IMR-90 (cell line): ENCODE results near the gene BBS12. TPM values are rescaled to one million over a fixed set of nuclear protein-coding genes. Genes with fewer than 3 reads are reported as not detected.

ENCODE experiments used
- ATAC-seq: fragments of 200-7000 bp; cut with Tn5 transposase; 2 replicates; pipeline ENCODE4 v1.9.1; 2020; ENCODE audit warnings: low read depth, mild to moderate bottlenecking, moderate library complexity
- BruUV-seq: library from RNA; stranded (reverse); fragments of 400-500 nt; replicated peaks from 2 replicates; lab custom pipeline; 2021; lab: Mats Ljungman, UMichigan
- CTCF ChIA-PET: fragments of 300-600 bp; formaldehyde crosslinking; extraction: SDS; loops from one replicate; lab custom pipeline; 2021; ENCODE audit warnings: antibody characterized with exemption; lab: Yijun Ruan, JAX
- POLR2A ChIA-PET: fragments of 300-600 bp; sonication (Branson Sonifier 250); formaldehyde crosslinking; loops from one replicate; lab custom pipeline; 2022; ENCODE audit warnings: antibody characterized with exemption; ENCODE audit not compliant: unreplicated experiment; lab: Charles Lee
- DNase-seq: peaks from one replicate; pipeline ENCODE4 v3.0.0; 2013
- H2AFZ ChIP-seq: replicated peaks from 2 replicates; pipeline ENCODE3; 2013; ENCODE audit warnings: low read length, mild to moderate bottlenecking; ENCODE audit not compliant: poor library complexity
- H2AK5ac ChIP-seq: 2 replicates; pipeline ENCODE4 v1.6.1; 2013; ENCODE audit warnings: low read depth, low read length, inconsistent platforms
- H2AK9ac ChIP-seq: replicated peaks from 2 replicates; pipeline ENCODE3; 2013; ENCODE audit warnings: mild to moderate bottlenecking, low read depth, low read length, moderate library complexity; ENCODE audit not compliant: poor library complexity
- H2BK120ac ChIP-seq: 2 replicates; pipeline ENCODE4 v1.6.1; 2013; ENCODE audit warnings: low read depth, low read length, inconsistent platforms
- H2BK15ac ChIP-seq: 3 replicates; pipeline ENCODE4 v1.6.1; 2013; ENCODE audit warnings: low read depth, low read length, inconsistent platforms
- H2BK20ac ChIP-seq: 2 replicates; pipeline ENCODE4 v1.6.1; 2013; ENCODE audit warnings: low read depth, mild to moderate bottlenecking, inconsistent platforms, low read length, moderate library complexity
- H2BK5ac ChIP-seq: 2 replicates; pipeline ENCODE4 v1.6.1; 2013; ENCODE audit warnings: mild to moderate bottlenecking, low read depth, low read length, inconsistent platforms; ENCODE audit not compliant: poor library complexity, severe bottlenecking
- H3K14ac ChIP-seq: replicated peaks from 2 replicates; pipeline ENCODE4 v1.6.1; 2013; ENCODE audit warnings: low read depth, low read length, inconsistent platforms
- H3K18ac ChIP-seq: 2 replicates; pipeline ENCODE4 v1.6.1; 2013; ENCODE audit warnings: low read depth, low read length, control low read depth
- H3K23ac ChIP-seq: 2 replicates; pipeline ENCODE4 v1.6.1; 2013; ENCODE audit warnings: low read depth, low read length, inconsistent platforms
- H3K27ac ChIP-seq: 2 replicates; pipeline ENCODE4 v1.5.1; 2013; ENCODE audit warnings: mild to moderate bottlenecking, control low read depth, low read length; ENCODE audit not compliant: insufficient read depth
- H3K27me3 ChIP-seq: 2 replicates; pipeline ENCODE4 v1.6.1; 2013; ENCODE audit warnings: low read length; ENCODE audit not compliant: control insufficient read depth, insufficient read depth
- H3K36me3 ChIP-seq: 2 replicates; pipeline ENCODE4 v1.6.1; 2013; ENCODE audit warnings: low read length, mixed read lengths; ENCODE audit not compliant: control insufficient read depth, insufficient read depth
- H3K4ac ChIP-seq: 2 replicates; pipeline ENCODE4 v1.6.1; 2013; ENCODE audit warnings: low read depth, low read length, inconsistent platforms
- H3K4me1 ChIP-seq: 2 replicates; pipeline ENCODE4 v1.6.1; 2013; ENCODE audit warnings: low read length, mixed read lengths; ENCODE audit not compliant: control insufficient read depth, insufficient read depth
- H3K4me2 ChIP-seq: 2 replicates; pipeline ENCODE4 v1.6.1; 2013; ENCODE audit warnings: low read depth, mild to moderate bottlenecking, control low read depth, low read length, moderate library complexity
- H3K4me3 ChIP-seq: 2 replicates; pipeline ENCODE4 v1.5.1; 2013; ENCODE audit warnings: low read depth, mild to moderate bottlenecking, control low read depth, low read length, moderate library complexity; ENCODE audit not compliant: insufficient read depth
- H3K56ac ChIP-seq: 2 replicates; pipeline ENCODE4 v1.6.1; 2013; ENCODE audit warnings: low read length, inconsistent platforms; ENCODE audit not compliant: insufficient read depth; ENCODE audit errors: extremely low read depth
- H3K79me1 ChIP-seq, 2 experiments: 2 replicates each; pipeline ENCODE4 v1.6.1; 2013; ENCODE audit warnings: low read length in 2 of 2, inconsistent platforms in 1 of 2, low read depth in 1 of 2
- H3K9ac ChIP-seq: 2 replicates; pipeline ENCODE4 v1.6.1; 2013; ENCODE audit warnings: low read depth, low read length, control low read depth
- H3K9me1 ChIP-seq: 2 replicates; pipeline ENCODE4 v1.6.1; 2013; ENCODE audit warnings: low read length, inconsistent platforms; ENCODE audit not compliant: insufficient read depth
- H3K9me3 ChIP-seq: 2 replicates; pipeline ENCODE4 v1.6.1; 2013; ENCODE audit warnings: low read length; ENCODE audit not compliant: control insufficient read depth, insufficient read depth
- H4K20me1 ChIP-seq: 2 replicates; pipeline ENCODE4 v1.6.1; 2013; ENCODE audit warnings: low read length, inconsistent platforms; ENCODE audit not compliant: insufficient read depth
- H4K5ac ChIP-seq: 2 replicates; pipeline ENCODE4 v1.6.1; 2013; ENCODE audit warnings: mild to moderate bottlenecking, low read depth, low read length, control low read depth
- H4K8ac ChIP-seq, 2 experiments: 2 replicates each; pipeline ENCODE4 v1.6.1; 2013; ENCODE audit warnings: low read depth in 2 of 2, low read length in 2 of 2, control low read depth in 1 of 2, inconsistent platforms in 1 of 2
- H4K91ac ChIP-seq: 2 replicates; pipeline ENCODE4 v1.6.1; 2013; ENCODE audit warnings: low read depth, low read length, inconsistent platforms; ENCODE audit not compliant: insufficient read depth
- BHLHE40 ChIP-seq: fragments of 150-350 bp; IDR thresholded peaks from 2 replicates; pipeline ENCODE4 v1.6.1; 2016; ENCODE audit warnings: mild to moderate bottlenecking, low read depth, low read length
- ELK1 ChIP-seq: fragments of 150-350 bp; IDR thresholded peaks from 2 replicates; pipeline ENCODE4 v1.6.1; 2016; ENCODE audit warnings: low read depth, mild to moderate bottlenecking, low read length, moderate library complexity, borderline replicate concordance
- MAFK ChIP-seq: IDR thresholded peaks from 2 replicates; pipeline ENCODE4 v1.6.1; 2012; ENCODE audit warnings: low read depth, low read length, improper control_type of control experiment
- USF2 ChIP-seq: fragments of 150-350 bp; IDR thresholded peaks from 2 replicates; pipeline ENCODE4 v1.6.1; 2017; ENCODE audit warnings: mild to moderate bottlenecking, antibody characterized with exemption, low read length, low read depth
- WGBS, 2 experiments: methylation state at CpG; one replicate each; pipeline versions ENCODE4 v1.1.5 to v1.1.7; 2013; ENCODE audit warnings: missing lambda C conversion rate in 2 of 2; ENCODE audit not compliant: insufficient read length in 1 of 2; ENCODE audit errors: extremely low coverage in 2 of 2; 5-methylcytosine and 5-hydroxymethylcytosine counted together
- dilution Hi-C: fragments of 300-500 bp; cut with HindIII; formaldehyde crosslinking; loops from one replicate; pipeline ENCODE4 v1.14.3; 2018; ENCODE audit warnings: low sequenced_read_pairs; ENCODE audit not compliant: unreplicated experiment
- in situ Hi-C: fragments of 300-500 bp; cut with MboI; formaldehyde crosslinking; loops from 3 replicates; pipeline ENCODE4 v1.14.3; 2019; ENCODE audit warnings: low sequenced_read_pairs, inconsistent platforms, mixed read lengths
- intact Hi-C: fragments of 100-400 bp; cut with micrococcal nuclease; formaldehyde crosslinking; loops from 2 replicates; pipeline ENCODE4 v1.10.0; 2022
- polyA plus RNA-seq, 3 experiments: library from polyadenylated mRNA; depleted of rRNA; stranded (reverse); fragments of >200 nt; gene quantifications; 2 replicates each; pipeline ENCODE4 v1.2.3, GENCODE V29; 2012; ENCODE audit warnings: low replicate concordance in 1 of 3
- total RNA-seq: library from RNA; depleted of rRNA; stranded (reverse); fragments of >200 nt; gene quantifications from 2 replicates; pipeline ENCODE4 v1.2.3, GENCODE V29; 2012

BBS12 gene
- total and polyA plus RNA-seq, 2 of the 4 experiments (the other 2 are of a cell fraction): 1.1 to 5.9 TPM

GRCh38 chr4:122700178-122700725 is 32.3 kb upstream of the BBS12 start:
- Histone ChIP-seq H3K4me3 (no peak overlapping the region), H4K8ac (no peak overlapping the region), H3K14ac (no peak overlapping the region), H4K5ac (no peak overlapping the region), H3K18ac (no peak overlapping the region), H3K23ac (no peak overlapping the region), H2AK9ac (no peak overlapping the region), H3K4me1 (no peaks in the 10 kb centered on the region), H4K20me1 (no peaks in the 10 kb centered on the region), H3K79me1 (no peaks in the 10 kb centered on the region), H3K9me3 (no peaks in the 10 kb centered on the region), H3K27me3 (no peaks in the 10 kb centered on the region; the same call in 1 of the 2 replicates), H2BK20ac (no peak overlapping the region), H3K27ac (no peak overlapping the region), H2BK15ac (no peak overlapping the region), H2BK5ac (no peak overlapping the region), H3K4ac (no peak overlapping the region), H3K9ac (no peak overlapping the region), H3K4me2 (no peak overlapping the region), H4K91ac (no peak overlapping the region), H3K56ac (no peak overlapping the region), H3K9me1 (no peaks in the 10 kb centered on the region), H2BK120ac (no peak overlapping the region), H2AK5ac (peak overlapping the region; percentile 2; the same call in 1 of the 2 replicates), H2AFZ (peak overlapping the region; percentile 71), H3K36me3 (no peaks in the 10 kb centered on the region)
- POLR2A ChIA-PET: no interaction called here
- peak; percentile 65 for DNase-seq
- TF ChIP-seq MAFK: no peak
- no peak for TF ChIP-seq ELK1
- no peak for TF ChIP-seq BHLHE40
- TF ChIP-seq USF2: peak; percentile 58; the same call in 1 of the 2 replicates
- WGBS, 2 experiments: 26% methylated on average over 2 of the region's 8 CpGs; no CpG with 5 or more reads in 1 of the 2 experiments
- CTCF ChIA-PET: interaction anchor here (1.4 kb wide), 1 partner anchor 17 kb away, joined by 5 read pairs; no protein-coding TSS in a partner anchor
- in situ Hi-C loops: loop anchor here (25.0 kb wide), 1 partner anchor 788 kb away; no protein-coding TSS in a partner anchor
- intact Hi-C loops: loop anchor here (10.0 kb wide), 1 partner anchor 795 kb away; no protein-coding TSS in a partner anchor
- BruUV-seq: no TSS peak
- dilution Hi-C loops: no loop called here
- peak; percentile 79 for ATAC-seq
